ENCODE data around the gene ZBTB39. TPM values are rescaled to one million over a fixed set of nuclear protein-coding genes. Genes with fewer than 3 reads are reported as not detected.
A peak's percentile ranks its signal among the peaks of the same experiment; 100 is the strongest.

ZBTB39 gene
- total RNA-seq, 2 experiments from 2014 or later, result 7.7 to 8.2 TPM

DNA sequence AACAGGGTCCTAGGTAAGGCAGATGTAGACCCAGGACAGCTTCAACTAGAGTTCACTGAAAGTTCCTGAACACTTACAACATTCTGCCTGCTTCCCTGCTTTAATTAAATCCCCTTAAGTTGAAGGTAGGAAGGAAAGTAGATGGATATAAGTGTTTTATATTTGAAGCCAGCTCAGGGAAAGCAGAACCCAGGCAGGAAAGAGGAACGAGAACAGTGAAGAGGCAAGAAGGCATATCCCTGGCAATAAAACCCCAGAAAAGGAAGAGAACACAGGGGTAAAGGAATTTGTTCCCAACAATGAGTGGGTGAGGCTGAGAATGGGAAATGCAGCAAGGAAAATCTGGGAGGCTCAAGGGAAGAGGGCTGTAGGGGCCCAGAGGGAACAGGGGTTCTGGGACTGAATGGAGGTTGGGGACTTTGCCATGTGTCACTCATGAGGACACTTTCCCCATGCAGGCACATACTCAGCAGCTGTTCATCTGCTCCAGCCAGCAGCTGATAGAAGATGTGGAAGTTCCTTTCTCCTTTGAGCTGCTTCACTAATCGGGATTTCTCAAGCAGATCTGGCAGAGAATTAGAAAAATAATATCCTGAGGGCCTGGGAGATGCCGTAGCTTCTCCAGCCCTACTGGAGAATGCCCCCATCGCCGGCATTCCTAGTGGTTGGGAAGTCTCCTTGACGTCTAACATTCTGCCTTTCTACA is 39.9 kb upstream of the ZBTB39 start:
- POLR2A ChIA-PET, result interaction anchor here (0.8 to 2.4 kb wide), 4 partner anchors 14 to 56 kb away, joined by 3 to 9 read pairs (median 3); no protein-coding TSS in a partner anchor
- peak overlapping the region; percentile 86 for H3K27ac Mint-ChIP-seq
- H3K27me3 Mint-ChIP-seq (ENCODE audit: low read depth), result peaks cover 3% of the 10 kb centered on the region
- H3K4me1 Mint-ChIP-seq (ENCODE audit: low read depth), result peaks cover 43% of the 10 kb centered on the region
- no peak overlapping the region for H3K4me3 Mint-ChIP-seq
- no peaks in the 10 kb centered on the region for H3K9me3 Mint-ChIP-seq (ENCODE audit: insufficient read depth)
- peaks cover 2% of the 10 kb centered on the region for H3K36me3 Mint-ChIP-seq (ENCODE audit: low read depth)
- DNase-seq (no peak), ATAC-seq (no peak)
- CTCF ChIA-PET, result interaction anchor here (1.0 to 7.7 kb wide), 9 partner anchors 14 to 412 kb away, joined by 3 to 105 read pairs (median 24); partner anchors contain the start of genes STAT6 and ZBTB39

DNA sequence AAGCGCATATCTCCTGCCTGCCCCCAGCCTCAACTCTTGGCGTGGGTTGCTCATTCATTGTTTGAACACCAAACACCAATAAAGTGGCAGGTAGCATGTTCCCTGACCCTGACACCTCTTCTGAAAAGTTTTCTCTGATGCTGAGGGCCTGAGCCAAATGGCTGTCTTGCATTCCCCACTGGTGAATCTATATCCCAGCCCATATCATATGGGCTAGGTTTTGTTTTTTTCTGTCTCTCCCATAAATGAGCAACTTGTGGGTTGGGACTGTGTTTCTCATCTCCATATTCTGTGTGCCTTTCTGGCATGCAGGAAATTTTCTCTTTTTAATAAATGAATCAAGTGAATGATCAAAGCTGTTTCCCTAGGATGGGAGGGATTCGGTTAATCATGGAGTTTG is 38.5 kb upstream of the ZBTB39 start:
- H3K36me3 Mint-ChIP-seq (ENCODE audit: low read depth), result peaks cover 2% of the 10 kb centered on the region
- ATAC-seq, result no peak
- CTCF ChIA-PET, result interaction anchor here (7.4 kb wide), 1 partner anchor 36 kb away, joined by 64 read pairs; no protein-coding TSS in a partner anchor
- POLR2A ChIA-PET, result no interaction called here
- no peak overlapping the region for H3K4me3 Mint-ChIP-seq
- DNase-seq, result no peak
- H3K9me3 Mint-ChIP-seq (ENCODE audit: insufficient read depth), result no peaks in the 10 kb centered on the region
- H3K27ac Mint-ChIP-seq, result no peak overlapping the region
- peaks cover 3% of the 10 kb centered on the region for H3K27me3 Mint-ChIP-seq (ENCODE audit: low read depth)
- peaks cover 39% of the 10 kb centered on the region for H3K4me1 Mint-ChIP-seq (ENCODE audit: low read depth)

DNA sequence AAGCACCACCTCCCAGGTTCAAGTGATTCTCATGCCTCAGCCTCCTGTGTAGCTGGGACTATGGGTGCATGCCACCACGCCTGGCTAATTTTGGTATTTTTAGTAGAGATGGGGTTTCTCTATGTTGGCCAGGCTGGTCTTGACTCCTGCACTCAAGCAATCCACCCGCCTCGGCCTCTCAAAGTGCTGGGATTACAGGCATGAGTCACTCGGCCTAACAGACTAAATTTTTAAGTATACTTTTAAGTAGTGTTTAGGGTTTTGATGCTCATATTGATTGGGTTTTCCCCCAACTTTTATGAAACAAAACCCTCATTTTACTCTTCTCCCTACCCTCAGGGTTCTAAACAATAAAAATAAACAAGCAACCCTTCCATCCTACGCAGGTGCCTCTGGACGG is 38.1 kb upstream of the ZBTB39 start:
- no peak for ATAC-seq
- H3K27ac Mint-ChIP-seq, result no peak overlapping the region

DNA sequence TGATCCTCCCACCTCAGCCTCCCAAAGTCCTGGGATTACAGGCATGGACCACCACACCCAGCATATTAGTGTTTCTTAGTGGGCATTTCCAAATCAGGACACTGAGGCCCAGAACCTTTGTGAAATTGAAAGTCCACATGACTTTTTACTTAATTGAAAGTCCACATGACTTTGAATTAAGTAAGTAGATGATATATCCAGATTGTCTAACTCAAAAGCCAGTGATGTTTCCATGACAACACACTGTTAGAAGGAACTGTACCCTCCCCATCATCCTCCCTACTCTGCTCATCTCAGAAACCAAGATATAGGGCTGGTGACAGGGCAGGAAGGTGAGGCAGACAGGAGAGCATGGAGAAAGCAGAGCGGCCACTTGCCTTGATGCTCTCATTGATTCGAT is 36.3 kb upstream of the ZBTB39 start:
- peaks cover 3% of the 10 kb centered on the region for H3K27me3 Mint-ChIP-seq (ENCODE audit: low read depth)
- ATAC-seq (no peak), DNase-seq (no peak)
- CTCF ChIA-PET, result interaction anchor here (1.7 kb wide), 1 partner anchor 12 kb away, joined by 5 read pairs; no protein-coding TSS in a partner anchor
- peaks cover 2% of the 10 kb centered on the region for H3K36me3 Mint-ChIP-seq (ENCODE audit: low read depth)
- no peak overlapping the region for H3K4me3 Mint-ChIP-seq
- POLR2A ChIA-PET, result no interaction called here
- no peaks in the 10 kb centered on the region for H3K9me3 Mint-ChIP-seq (ENCODE audit: insufficient read depth)
- peaks cover 23% of the 10 kb centered on the region for H3K4me1 Mint-ChIP-seq (ENCODE audit: low read depth)
- H3K27ac Mint-ChIP-seq, result no peak overlapping the region

More for the DNA sequence above, 38.1 kb upstream of the ZBTB39 start:
- Mint-ChIP-seq H3K9me3 (ENCODE audit: insufficient read depth) (no peaks in the 10 kb centered on the region), H3K4me1 (ENCODE audit: low read depth) (peaks cover 39% of the 10 kb centered on the region), H3K4me3 (no peak overlapping the region), H3K27me3 (ENCODE audit: low read depth) (peaks cover 3% of the 10 kb centered on the region), H3K36me3 (ENCODE audit: low read depth) (peaks cover 2% of the 10 kb centered on the region)
- ChIA-PET POLR2A (no interaction called here), CTCF (interaction anchor here (1.0 to 1.7 kb wide), 2 partner anchors 13 to 37 kb away, joined by 4 to 5 read pairs; no protein-coding TSS in a partner anchor)
- DNase-seq, result no peak

DNA sequence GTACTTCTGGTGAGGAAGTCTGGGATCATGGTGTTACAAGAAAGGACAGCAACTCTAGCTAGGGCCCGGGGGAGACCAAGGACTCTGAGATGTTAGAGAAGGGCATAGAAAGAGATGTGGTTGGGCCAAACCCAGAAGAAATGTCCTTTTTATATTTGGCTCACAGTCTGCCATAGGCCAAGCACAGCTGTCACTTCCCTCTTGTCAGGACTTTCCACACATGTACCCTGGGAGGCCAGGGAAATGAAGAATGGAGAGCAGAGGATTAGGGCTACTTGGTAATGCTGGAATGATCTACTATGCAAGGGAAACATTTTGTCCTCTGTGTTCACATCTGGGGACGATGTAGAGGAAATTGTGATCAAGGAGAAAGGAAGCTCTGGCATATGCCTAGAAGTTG is 34.4 kb upstream of the ZBTB39 start:
- ATAC-seq (no peak), DNase-seq (no peak)
- H3K27ac Mint-ChIP-seq, result no peak overlapping the region
- ChIA-PET CTCF (interaction anchor here (1.1 to 16.8 kb wide), 7 partner anchors 9 to 84 kb away, joined by 3 to 229 read pairs (median 5); partner anchors contain the start of gene STAT6), POLR2A (interaction anchor here (0.6 to 1.3 kb wide), 3 partner anchors 9 to 41 kb away, joined by 3 read pairs; partner anchors contain the start of gene MYO1A)
- peaks cover 3% of the 10 kb centered on the region for H3K27me3 Mint-ChIP-seq (ENCODE audit: low read depth)
- no peaks in the 10 kb centered on the region for H3K36me3 Mint-ChIP-seq (ENCODE audit: low read depth)
- H3K4me1 Mint-ChIP-seq (ENCODE audit: low read depth), result peaks cover 4% of the 10 kb centered on the region
- H3K9me3 Mint-ChIP-seq (ENCODE audit: insufficient read depth), result no peaks in the 10 kb centered on the region
- H3K4me3 Mint-ChIP-seq, result no peak overlapping the region

DNA sequence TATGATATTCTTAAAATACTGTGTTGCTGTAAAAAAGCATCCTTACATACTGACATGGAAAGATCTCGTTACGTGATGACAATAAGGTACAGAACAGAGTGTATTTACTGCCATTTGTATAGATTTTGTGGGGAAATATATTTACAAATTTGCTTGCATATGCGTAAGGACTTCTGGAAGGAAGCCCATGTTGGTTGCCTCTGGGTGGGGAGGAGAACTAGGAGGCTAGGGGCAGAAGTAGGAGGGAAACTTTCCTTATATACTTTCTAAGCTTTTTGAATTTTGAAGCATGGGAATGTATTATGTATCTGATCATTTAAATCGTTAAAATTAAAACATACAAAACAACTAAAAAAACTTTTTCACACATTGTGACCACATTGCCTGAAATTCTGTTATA is 33.9 kb upstream of the ZBTB39 start:
- ChIA-PET POLR2A (interaction anchor here (0.6 to 1.1 kb wide), 2 partner anchors 17 to 42 kb away, joined by 3 read pairs; no protein-coding TSS in a partner anchor), CTCF (interaction anchor here (1.1 to 16.8 kb wide), 4 partner anchors 9 to 72 kb away, joined by 5 to 229 read pairs (median 8); partner anchors contain the start of gene STAT6)
- H3K9me3 Mint-ChIP-seq (ENCODE audit: insufficient read depth), result no peaks in the 10 kb centered on the region
- peaks cover 3% of the 10 kb centered on the region for H3K27me3 Mint-ChIP-seq (ENCODE audit: low read depth)
- ATAC-seq (no peak), DNase-seq (no peak)
- H3K4me3 Mint-ChIP-seq, result no peak overlapping the region
- H3K4me1 Mint-ChIP-seq (ENCODE audit: low read depth), result peaks cover under 1% of the 10 kb centered on the region
- no peak overlapping the region for H3K27ac Mint-ChIP-seq
- H3K36me3 Mint-ChIP-seq (ENCODE audit: low read depth), result no peaks in the 10 kb centered on the region

DNA sequence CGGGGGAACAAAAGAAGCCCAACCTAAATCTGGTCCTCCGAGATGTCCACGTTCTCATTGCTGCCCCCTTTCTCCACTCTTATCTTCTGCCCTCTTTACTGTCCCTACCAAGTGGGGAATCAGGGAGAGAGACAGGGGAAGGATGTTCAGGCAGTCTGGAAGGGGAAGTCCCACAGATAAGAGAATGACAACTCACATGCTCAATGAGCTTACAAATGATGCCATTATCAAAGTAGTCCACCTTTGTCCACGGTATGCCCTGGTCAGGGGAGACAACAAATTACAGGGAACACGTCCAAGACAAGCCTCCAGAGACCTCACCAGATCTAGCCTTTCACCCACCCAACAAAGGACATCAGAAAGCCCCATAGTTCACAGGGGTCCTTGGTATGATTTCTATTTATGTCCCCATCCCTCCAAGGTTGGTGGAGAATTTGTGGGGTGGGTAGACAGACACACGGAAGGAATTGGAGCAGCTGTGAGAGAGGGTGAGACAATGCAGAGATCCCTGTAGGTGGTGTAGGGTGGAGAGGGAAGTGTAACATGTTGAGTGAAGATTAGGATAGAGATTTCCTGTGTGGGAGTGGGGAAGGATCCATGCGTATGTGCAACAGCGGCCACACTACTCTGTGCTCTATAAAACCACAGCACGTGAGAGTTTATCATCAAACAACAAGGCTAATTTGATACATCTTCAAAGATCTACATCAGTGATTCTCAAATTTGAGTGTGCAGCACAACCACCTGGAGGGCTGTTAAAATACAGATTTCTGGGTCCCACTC is 32.9 kb upstream of the ZBTB39 start:
- DNase-seq, result no peak
- H3K27ac Mint-ChIP-seq, result no peak overlapping the region
- no peak overlapping the region for H3K4me3 Mint-ChIP-seq
- H3K27me3 Mint-ChIP-seq (ENCODE audit: low read depth), result peaks cover 3% of the 10 kb centered on the region
- no peaks in the 10 kb centered on the region for H3K9me3 Mint-ChIP-seq (ENCODE audit: insufficient read depth)
- CTCF ChIA-PET, result interaction anchor here (1.5 to 16.8 kb wide), 3 partner anchors 8 to 73 kb away, joined by 4 to 229 read pairs (median 9); no protein-coding TSS in a partner anchor
- POLR2A ChIA-PET, result interaction anchor here (1.5 kb wide), 1 partner anchor 9 kb away, joined by 4 read pairs; no protein-coding TSS in a partner anchor
- no peaks in the 10 kb centered on the region for H3K4me1 Mint-ChIP-seq (ENCODE audit: low read depth)
- no peak for ATAC-seq
- H3K36me3 Mint-ChIP-seq (ENCODE audit: low read depth), result no peaks in the 10 kb centered on the region

DNA sequence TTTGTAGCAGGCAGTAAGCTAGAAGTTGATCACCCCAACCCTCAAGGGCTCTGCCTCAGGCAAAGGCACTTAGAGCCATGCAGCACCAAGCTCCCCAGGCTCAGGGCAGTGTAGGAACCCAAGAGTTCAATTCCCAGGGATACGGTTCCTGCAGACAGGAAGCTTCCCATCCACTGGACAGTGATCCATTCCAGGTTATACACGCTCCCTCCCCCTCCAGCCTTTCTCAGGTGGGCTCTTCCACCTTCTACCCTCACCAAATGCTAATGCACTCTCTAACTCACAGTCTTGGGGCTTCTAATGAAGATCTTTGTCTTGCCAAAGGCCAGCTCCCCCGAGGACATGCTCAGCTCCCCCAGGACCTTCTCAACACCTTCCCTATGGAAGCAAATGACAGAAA is 30.9 kb upstream of the ZBTB39 start:
- H3K4me1 Mint-ChIP-seq (ENCODE audit: low read depth), result no peaks in the 10 kb centered on the region
- POLR2A ChIA-PET, result interaction anchor here (1.3 kb wide), 1 partner anchor 26 kb away, joined by 3 read pairs; no protein-coding TSS in a partner anchor
- no peak overlapping the region for H3K27ac Mint-ChIP-seq
- no peaks in the 10 kb centered on the region for H3K36me3 Mint-ChIP-seq (ENCODE audit: low read depth)
- H3K4me3 Mint-ChIP-seq, result no peak overlapping the region
- ATAC-seq (no peak), DNase-seq (no peak)
- H3K9me3 Mint-ChIP-seq (ENCODE audit: insufficient read depth), result no peaks in the 10 kb centered on the region
- peaks cover 3% of the 10 kb centered on the region for H3K27me3 Mint-ChIP-seq (ENCODE audit: low read depth)
- CTCF ChIA-PET, result interaction anchor here (0.7 to 16.8 kb wide), 4 partner anchors 10 to 138 kb away, joined by 3 to 229 read pairs (median 4); no protein-coding TSS in a partner anchor

DNA sequence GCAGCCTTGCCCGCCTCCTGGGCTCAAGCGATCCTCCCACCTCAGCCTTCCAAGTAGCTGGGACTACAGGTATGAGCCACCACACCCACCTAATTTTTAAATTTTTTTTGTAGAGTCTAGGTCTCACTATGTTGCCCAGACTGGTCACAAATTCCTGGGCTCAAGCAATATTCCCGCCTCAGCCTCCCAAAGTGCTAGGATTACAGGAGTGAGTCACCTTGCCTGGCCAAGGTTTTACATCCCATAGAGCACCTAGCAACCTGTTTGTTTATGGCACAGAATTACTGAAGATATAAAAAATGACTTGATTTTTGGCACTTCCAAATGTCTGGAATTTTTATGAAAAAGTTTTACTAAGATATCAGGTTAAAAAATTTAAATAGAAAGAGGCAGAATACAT is 27.1 kb upstream of the ZBTB39 start:
- ChIA-PET POLR2A (interaction anchor here (1.9 kb wide), 1 partner anchor 14 kb away, joined by 8 read pairs; no protein-coding TSS in a partner anchor), CTCF (interaction anchor here (0.9 to 16.8 kb wide), 7 partner anchors 15 to 78 kb away, joined by 3 to 229 read pairs (median 15); partner anchors contain the start of genes MYO1A and STAT6)
- Mint-ChIP-seq H3K4me3 (no peak overlapping the region), H3K9me3 (ENCODE audit: insufficient read depth) (no peaks in the 10 kb centered on the region), H3K36me3 (ENCODE audit: low read depth) (no peaks in the 10 kb centered on the region), H3K27me3 (ENCODE audit: low read depth) (no peaks in the 10 kb centered on the region), H3K4me1 (ENCODE audit: low read depth) (peaks cover 18% of the 10 kb centered on the region), H3K27ac (no peak overlapping the region)
- ATAC-seq, result no peak
- DNase-seq, result no peak

DNA sequence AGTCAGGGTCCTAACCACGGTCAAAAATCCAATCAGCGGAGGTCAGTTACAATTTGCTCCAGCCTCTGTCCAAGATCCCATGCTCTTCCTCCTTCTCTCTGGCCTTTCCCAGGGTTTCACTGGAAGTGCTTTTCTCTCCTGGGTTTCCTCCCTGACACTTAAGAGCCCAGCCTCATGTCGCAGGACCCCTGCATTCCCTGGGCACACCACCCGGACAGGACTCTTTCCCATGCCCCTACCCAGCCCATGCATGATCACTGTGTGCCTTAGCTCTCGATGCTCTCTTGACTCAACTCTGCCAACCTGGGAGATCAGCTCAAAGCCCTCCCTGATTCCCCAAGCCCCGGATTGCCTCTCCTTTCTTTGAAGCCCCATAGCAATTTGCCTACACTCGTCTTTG is 25.4 kb upstream of the ZBTB39 start:
- no peaks in the 10 kb centered on the region for H3K9me3 Mint-ChIP-seq (ENCODE audit: insufficient read depth)
- ATAC-seq, result no peak
- ChIA-PET POLR2A (interaction anchor here (0.8 to 2.1 kb wide), 4 partner anchors 16 to 80 kb away, joined by 4 to 9 read pairs (median 8); partner anchors contain the start of gene MYO1A), CTCF (interaction anchor here (1.1 to 16.8 kb wide), 21 partner anchors 8 to 278 kb away, joined by 3 to 229 read pairs (median 9); partner anchors contain the start of genes MYO1A, STAT6 and TAC3)
- H3K4me3 Mint-ChIP-seq, result no peak overlapping the region
- H3K4me1 Mint-ChIP-seq (ENCODE audit: low read depth), result peaks cover 32% of the 10 kb centered on the region
- peak overlapping the region; percentile 40 for H3K27ac Mint-ChIP-seq
- H3K36me3 Mint-ChIP-seq (ENCODE audit: low read depth), result no peaks in the 10 kb centered on the region
- DNase-seq, result no peak
- H3K27me3 Mint-ChIP-seq (ENCODE audit: low read depth), result no peaks in the 10 kb centered on the region

DNA sequence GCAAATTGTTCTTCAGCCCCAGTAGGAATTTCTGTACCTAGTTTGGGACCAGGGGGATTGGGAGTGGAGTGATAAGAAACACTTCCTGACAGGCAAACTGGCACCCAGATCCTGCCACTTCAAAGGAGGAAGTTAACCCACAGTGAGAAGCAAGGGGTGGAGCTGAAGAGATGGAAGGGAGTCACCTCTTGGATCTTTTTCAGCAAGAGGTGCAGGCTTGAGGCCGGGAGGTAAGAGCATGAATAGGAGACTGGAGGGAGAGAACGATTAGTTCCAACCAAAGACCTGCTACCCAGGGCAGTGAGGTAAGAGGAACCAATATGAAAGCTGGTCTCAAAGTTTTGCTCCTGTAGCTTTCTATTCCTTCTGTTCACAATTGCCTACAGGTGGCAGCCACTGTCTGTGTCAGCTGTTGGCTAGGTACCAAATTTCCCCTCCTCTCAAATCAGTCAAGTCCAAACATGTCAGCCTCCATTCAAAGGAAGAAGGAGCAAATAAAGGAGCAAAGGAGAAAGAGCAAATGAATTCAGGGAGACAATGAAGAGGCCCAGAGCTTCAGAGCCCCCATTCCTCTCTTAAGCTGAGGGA is 24.9 kb upstream of the ZBTB39 start:
- no peak overlapping the region for H3K4me3 Mint-ChIP-seq

More for the DNA sequence above, 24.9 kb upstream of the ZBTB39 start:
- H3K4me1 Mint-ChIP-seq (ENCODE audit: low read depth), result peaks cover 35% of the 10 kb centered on the region
- peak; percentile 46 for DNase-seq
- ATAC-seq, result peak; percentile 75
- H3K36me3 Mint-ChIP-seq (ENCODE audit: low read depth), result no peaks in the 10 kb centered on the region
- H3K27me3 Mint-ChIP-seq (ENCODE audit: low read depth), result no peaks in the 10 kb centered on the region
- peak overlapping the region; percentile 73 for H3K27ac Mint-ChIP-seq
- ChIA-PET CTCF (interaction anchor here (0.9 to 16.8 kb wide), 22 partner anchors 8 to 277 kb away, joined by 3 to 229 read pairs (median 9); partner anchors contain the start of genes MYO1A, STAT6 and TAC3), POLR2A (interaction anchor here (0.6 to 2.1 kb wide), 6 partner anchors 16 to 81 kb away, joined by 3 to 9 read pairs (median 6); partner anchors contain the start of genes MYO1A and STAT6)
- no peaks in the 10 kb centered on the region for H3K9me3 Mint-ChIP-seq (ENCODE audit: insufficient read depth)

Data from activated CD8-positive, alpha-beta T cell treated with anti-CD3 and anti-CD28 coated beads, Interleukin-2, amount 10 ng/mL, durations not matched to agents 7 days and 5 days (primary cell).